Measurements from ENCODE around the gene CNTNAP3B. TPM values are rescaled to one million over a fixed set of nuclear protein-coding genes. Genes with fewer than 3 reads are reported as not detected.
A peak's percentile ranks its signal among the peaks of the same experiment; 100 is the strongest.
"Not testable (repeated sequence)": the region's sequence is repeated elsewhere in the genome, so short reads cannot be mapped to it uniquely, and the experiment has no call there.

The CNTNAP3B gene
- total and polyA plus RNA-seq, 4 experiments from 2014 or later = not detected

- H3K9me3 Mint-ChIP-seq; POLR2A ChIA-PET (ENCODE audit: partially characterized antibody); H3K27me3 Mint-ChIP-seq; H3K4me1 ChIP-seq (ENCODE audit: insufficient read depth, low read length); intact Hi-C loops (cut with micrococcal nuclease); H3K36me3 ChIP-seq (ENCODE audit: insufficient read depth, low read length); H3K9me3 ChIP-seq (ENCODE audit: control insufficient read depth in 1 of 2, low read length in 2 of 2); DNase-seq; H3K4me3 Mint-ChIP-seq; H3K27me3 ChIP-seq (ENCODE audit: insufficient read depth, low read length); H3K4me3 ChIP-seq (ENCODE audit: low read length in 2 of 2); CTCF ChIA-PET (ENCODE audit: partially characterized antibody); H3K27ac Mint-ChIP-seq; H3K36me3 Mint-ChIP-seq; H3K27ac ChIP-seq (ENCODE audit: low read depth, low read length); H3K4me1 Mint-ChIP-seq: not testable (repeated sequence)
Measured at GRCh38 chr9:42020639-42021038, 108.6 kb downstream of the CNTNAP3B start.

GRCh38 chr9:42018220-42018922 lies 110.9 kb downstream of the CNTNAP3B start:
- CTCF ChIA-PET (ENCODE audit: partially characterized antibody); H3K27ac Mint-ChIP-seq; H3K4me3 ChIP-seq (ENCODE audit: low read length in 2 of 2); H3K4me3 Mint-ChIP-seq; H3K4me1 ChIP-seq (ENCODE audit: insufficient read depth, low read length); H3K36me3 ChIP-seq (ENCODE audit: insufficient read depth, low read length); POLR2A ChIA-PET (ENCODE audit: partially characterized antibody); H3K4me1 Mint-ChIP-seq; H3K9me3 Mint-ChIP-seq; H3K27ac ChIP-seq (ENCODE audit: low read depth, low read length); H3K27me3 ChIP-seq (ENCODE audit: insufficient read depth, low read length); intact Hi-C loops (cut with micrococcal nuclease); H3K9me3 ChIP-seq (ENCODE audit: control insufficient read depth in 1 of 2, low read length in 2 of 2); H3K27me3 Mint-ChIP-seq; H3K36me3 Mint-ChIP-seq: not testable (repeated sequence)
- peak in 1 of 5 donors; percentile 25 for DNase-seq

GRCh38 chr9:42014317-42014716 lies 114.9 kb downstream of the CNTNAP3B start:
- CTCF ChIA-PET (ENCODE audit: partially characterized antibody) = not testable (repeated sequence)
- DNase-seq = peak in 1 of 5 donors; percentile 5

GRCh38 chr9:41991607-41992006 lies 137.6 kb downstream of the CNTNAP3B start:
- H3K36me3 Mint-ChIP-seq, H3K4me1 Mint-ChIP-seq: not testable (repeated sequence)

More at GRCh38 chr9:42014317-42014716, 114.9 kb downstream of the CNTNAP3B start:
- H3K4me3 Mint-ChIP-seq; H3K4me1 Mint-ChIP-seq; H3K36me3 Mint-ChIP-seq; H3K27me3 ChIP-seq (ENCODE audit: insufficient read depth, low read length); H3K27ac Mint-ChIP-seq; H3K4me3 ChIP-seq (ENCODE audit: low read length in 2 of 2); H3K9me3 Mint-ChIP-seq; H3K36me3 ChIP-seq (ENCODE audit: insufficient read depth, low read length); intact Hi-C loops (cut with micrococcal nuclease); H3K9me3 ChIP-seq (ENCODE audit: control insufficient read depth in 1 of 2, low read length in 2 of 2); POLR2A ChIA-PET (ENCODE audit: partially characterized antibody); H3K27me3 Mint-ChIP-seq; H3K27ac ChIP-seq (ENCODE audit: low read depth, low read length); H3K4me1 ChIP-seq (ENCODE audit: insufficient read depth, low read length): not testable (repeated sequence)

GRCh38 chr9:41980271-41980670 lies 149.0 kb downstream of the CNTNAP3B start:
- H3K36me3 Mint-ChIP-seq; H3K4me1 Mint-ChIP-seq; H3K4me1 ChIP-seq (ENCODE audit: insufficient read depth, low read length); H3K36me3 ChIP-seq (ENCODE audit: insufficient read depth, low read length); intact Hi-C loops (cut with micrococcal nuclease); DNase-seq; H3K4me3 ChIP-seq (ENCODE audit: low read length in 2 of 2); H3K27ac ChIP-seq (ENCODE audit: low read depth, low read length); H3K27me3 ChIP-seq (ENCODE audit: insufficient read depth, low read length); POLR2A ChIA-PET (ENCODE audit: partially characterized antibody); CTCF ChIA-PET (ENCODE audit: partially characterized antibody); H3K9me3 ChIP-seq (ENCODE audit: control insufficient read depth in 1 of 2, low read length in 2 of 2); H3K4me3 Mint-ChIP-seq; H3K9me3 Mint-ChIP-seq; H3K27ac Mint-ChIP-seq; H3K27me3 Mint-ChIP-seq: not testable (repeated sequence)

More at GRCh38 chr9:41991607-41992006, 137.6 kb downstream of the CNTNAP3B start:
- H3K4me1 ChIP-seq (ENCODE audit: insufficient read depth, low read length); DNase-seq; H3K4me3 Mint-ChIP-seq; H3K27me3 Mint-ChIP-seq; CTCF ChIA-PET (ENCODE audit: partially characterized antibody); intact Hi-C loops (cut with micrococcal nuclease); H3K9me3 Mint-ChIP-seq; POLR2A ChIA-PET (ENCODE audit: partially characterized antibody); H3K9me3 ChIP-seq (ENCODE audit: control insufficient read depth in 1 of 2, low read length in 2 of 2); H3K27me3 ChIP-seq (ENCODE audit: insufficient read depth, low read length); H3K4me3 ChIP-seq (ENCODE audit: low read length in 2 of 2); H3K36me3 ChIP-seq (ENCODE audit: insufficient read depth, low read length); H3K27ac Mint-ChIP-seq; H3K27ac ChIP-seq (ENCODE audit: low read depth, low read length): not testable (repeated sequence)

- H3K27me3 ChIP-seq (ENCODE audit: insufficient read depth, low read length); H3K36me3 Mint-ChIP-seq; CTCF ChIA-PET (ENCODE audit: partially characterized antibody); H3K36me3 ChIP-seq (ENCODE audit: insufficient read depth, low read length); H3K27me3 Mint-ChIP-seq; intact Hi-C loops (cut with micrococcal nuclease); POLR2A ChIA-PET (ENCODE audit: partially characterized antibody); H3K27ac ChIP-seq (ENCODE audit: low read depth, low read length); H3K9me3 ChIP-seq (ENCODE audit: control insufficient read depth in 1 of 2, low read length in 2 of 2); H3K27ac Mint-ChIP-seq; H3K4me1 ChIP-seq (ENCODE audit: insufficient read depth, low read length); H3K9me3 Mint-ChIP-seq; H3K4me3 Mint-ChIP-seq; H3K4me3 ChIP-seq (ENCODE audit: low read length in 2 of 2); DNase-seq; H3K4me1 Mint-ChIP-seq: not testable (repeated sequence)
Measured at GRCh38 chr9:41977965-41978600, 151.1 kb downstream of the CNTNAP3B start.

- H3K4me1 Mint-ChIP-seq; H3K27ac Mint-ChIP-seq; POLR2A ChIA-PET (ENCODE audit: partially characterized antibody); intact Hi-C loops (cut with micrococcal nuclease); H3K4me3 ChIP-seq (ENCODE audit: low read length in 2 of 2); H3K27me3 Mint-ChIP-seq; H3K4me1 ChIP-seq (ENCODE audit: insufficient read depth, low read length); CTCF ChIA-PET (ENCODE audit: partially characterized antibody); H3K36me3 Mint-ChIP-seq; H3K27ac ChIP-seq (ENCODE audit: low read depth, low read length); H3K36me3 ChIP-seq (ENCODE audit: insufficient read depth, low read length); H3K4me3 Mint-ChIP-seq; H3K9me3 Mint-ChIP-seq; H3K27me3 ChIP-seq (ENCODE audit: insufficient read depth, low read length); H3K9me3 ChIP-seq (ENCODE audit: control insufficient read depth in 1 of 2, low read length in 2 of 2); DNase-seq: not testable (repeated sequence)
Measured at GRCh38 chr9:41974906-41975305, 154.3 kb downstream of the CNTNAP3B start.

GRCh38 chr9:41953007-41953406 lies 176.2 kb downstream of the CNTNAP3B start:
- H3K27me3 ChIP-seq (ENCODE audit: insufficient read depth, low read length); CTCF ChIA-PET (ENCODE audit: partially characterized antibody); H3K27ac ChIP-seq (ENCODE audit: low read depth, low read length); intact Hi-C loops (cut with micrococcal nuclease); H3K4me3 Mint-ChIP-seq; H3K27me3 Mint-ChIP-seq; H3K27ac Mint-ChIP-seq; H3K4me3 ChIP-seq (ENCODE audit: low read length in 2 of 2); H3K9me3 ChIP-seq (ENCODE audit: control insufficient read depth in 1 of 2, low read length in 2 of 2); DNase-seq; H3K36me3 Mint-ChIP-seq; H3K36me3 ChIP-seq (ENCODE audit: insufficient read depth, low read length); H3K9me3 Mint-ChIP-seq; H3K4me1 ChIP-seq (ENCODE audit: insufficient read depth, low read length); H3K4me1 Mint-ChIP-seq; POLR2A ChIA-PET (ENCODE audit: partially characterized antibody): not testable (repeated sequence)
